Measurements from ENCODE around the gene EEF2.

GRCh38 chr19:3949997-3950859 is 35.0 kb downstream of the EEF2 start:
- no peak for TF ChIP-seq POLR2A (IDR thresholded peaks at IDR 0.05)
- no peak for TF ChIP-seq CTCF (IDR thresholded peaks at IDR 0.05)
